ENCODE data around the gene DNAI4. TPM values are rescaled to one million over a fixed set of nuclear protein-coding genes. Genes with fewer than 3 reads are reported as not detected.

Gene DNAI4
- total and polyA plus RNA-seq, 9 of the 15 experiments (the other 6 are each of a cell fraction or from before 2014, with no cell fraction given), result 0.57 to 4.8 (median 2.6) TPM; not detected in 1

DNA sequence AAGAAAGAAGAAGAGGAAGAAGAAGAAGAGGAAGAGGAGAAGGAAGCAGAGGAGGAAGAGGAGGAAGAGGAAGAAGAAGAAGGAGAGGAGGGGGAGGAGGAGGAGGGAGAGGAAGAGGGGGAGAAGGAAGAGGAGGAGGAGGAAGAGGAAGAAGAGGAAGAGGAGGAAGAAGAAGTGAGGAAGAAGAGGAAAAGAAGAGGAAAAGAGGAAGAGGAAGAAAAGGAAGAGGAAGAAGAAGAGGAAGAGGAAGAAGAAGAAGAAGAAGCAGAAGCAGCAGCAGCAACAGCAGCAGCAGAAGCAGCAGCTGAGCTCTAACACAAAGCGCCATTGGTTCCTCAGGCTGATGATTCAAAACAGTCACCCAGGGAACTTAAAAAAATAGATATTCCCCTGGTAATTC lies 34.0 kb downstream of the DNAI4 start (continued):
- TF ChIP-seq, protein P1, sequence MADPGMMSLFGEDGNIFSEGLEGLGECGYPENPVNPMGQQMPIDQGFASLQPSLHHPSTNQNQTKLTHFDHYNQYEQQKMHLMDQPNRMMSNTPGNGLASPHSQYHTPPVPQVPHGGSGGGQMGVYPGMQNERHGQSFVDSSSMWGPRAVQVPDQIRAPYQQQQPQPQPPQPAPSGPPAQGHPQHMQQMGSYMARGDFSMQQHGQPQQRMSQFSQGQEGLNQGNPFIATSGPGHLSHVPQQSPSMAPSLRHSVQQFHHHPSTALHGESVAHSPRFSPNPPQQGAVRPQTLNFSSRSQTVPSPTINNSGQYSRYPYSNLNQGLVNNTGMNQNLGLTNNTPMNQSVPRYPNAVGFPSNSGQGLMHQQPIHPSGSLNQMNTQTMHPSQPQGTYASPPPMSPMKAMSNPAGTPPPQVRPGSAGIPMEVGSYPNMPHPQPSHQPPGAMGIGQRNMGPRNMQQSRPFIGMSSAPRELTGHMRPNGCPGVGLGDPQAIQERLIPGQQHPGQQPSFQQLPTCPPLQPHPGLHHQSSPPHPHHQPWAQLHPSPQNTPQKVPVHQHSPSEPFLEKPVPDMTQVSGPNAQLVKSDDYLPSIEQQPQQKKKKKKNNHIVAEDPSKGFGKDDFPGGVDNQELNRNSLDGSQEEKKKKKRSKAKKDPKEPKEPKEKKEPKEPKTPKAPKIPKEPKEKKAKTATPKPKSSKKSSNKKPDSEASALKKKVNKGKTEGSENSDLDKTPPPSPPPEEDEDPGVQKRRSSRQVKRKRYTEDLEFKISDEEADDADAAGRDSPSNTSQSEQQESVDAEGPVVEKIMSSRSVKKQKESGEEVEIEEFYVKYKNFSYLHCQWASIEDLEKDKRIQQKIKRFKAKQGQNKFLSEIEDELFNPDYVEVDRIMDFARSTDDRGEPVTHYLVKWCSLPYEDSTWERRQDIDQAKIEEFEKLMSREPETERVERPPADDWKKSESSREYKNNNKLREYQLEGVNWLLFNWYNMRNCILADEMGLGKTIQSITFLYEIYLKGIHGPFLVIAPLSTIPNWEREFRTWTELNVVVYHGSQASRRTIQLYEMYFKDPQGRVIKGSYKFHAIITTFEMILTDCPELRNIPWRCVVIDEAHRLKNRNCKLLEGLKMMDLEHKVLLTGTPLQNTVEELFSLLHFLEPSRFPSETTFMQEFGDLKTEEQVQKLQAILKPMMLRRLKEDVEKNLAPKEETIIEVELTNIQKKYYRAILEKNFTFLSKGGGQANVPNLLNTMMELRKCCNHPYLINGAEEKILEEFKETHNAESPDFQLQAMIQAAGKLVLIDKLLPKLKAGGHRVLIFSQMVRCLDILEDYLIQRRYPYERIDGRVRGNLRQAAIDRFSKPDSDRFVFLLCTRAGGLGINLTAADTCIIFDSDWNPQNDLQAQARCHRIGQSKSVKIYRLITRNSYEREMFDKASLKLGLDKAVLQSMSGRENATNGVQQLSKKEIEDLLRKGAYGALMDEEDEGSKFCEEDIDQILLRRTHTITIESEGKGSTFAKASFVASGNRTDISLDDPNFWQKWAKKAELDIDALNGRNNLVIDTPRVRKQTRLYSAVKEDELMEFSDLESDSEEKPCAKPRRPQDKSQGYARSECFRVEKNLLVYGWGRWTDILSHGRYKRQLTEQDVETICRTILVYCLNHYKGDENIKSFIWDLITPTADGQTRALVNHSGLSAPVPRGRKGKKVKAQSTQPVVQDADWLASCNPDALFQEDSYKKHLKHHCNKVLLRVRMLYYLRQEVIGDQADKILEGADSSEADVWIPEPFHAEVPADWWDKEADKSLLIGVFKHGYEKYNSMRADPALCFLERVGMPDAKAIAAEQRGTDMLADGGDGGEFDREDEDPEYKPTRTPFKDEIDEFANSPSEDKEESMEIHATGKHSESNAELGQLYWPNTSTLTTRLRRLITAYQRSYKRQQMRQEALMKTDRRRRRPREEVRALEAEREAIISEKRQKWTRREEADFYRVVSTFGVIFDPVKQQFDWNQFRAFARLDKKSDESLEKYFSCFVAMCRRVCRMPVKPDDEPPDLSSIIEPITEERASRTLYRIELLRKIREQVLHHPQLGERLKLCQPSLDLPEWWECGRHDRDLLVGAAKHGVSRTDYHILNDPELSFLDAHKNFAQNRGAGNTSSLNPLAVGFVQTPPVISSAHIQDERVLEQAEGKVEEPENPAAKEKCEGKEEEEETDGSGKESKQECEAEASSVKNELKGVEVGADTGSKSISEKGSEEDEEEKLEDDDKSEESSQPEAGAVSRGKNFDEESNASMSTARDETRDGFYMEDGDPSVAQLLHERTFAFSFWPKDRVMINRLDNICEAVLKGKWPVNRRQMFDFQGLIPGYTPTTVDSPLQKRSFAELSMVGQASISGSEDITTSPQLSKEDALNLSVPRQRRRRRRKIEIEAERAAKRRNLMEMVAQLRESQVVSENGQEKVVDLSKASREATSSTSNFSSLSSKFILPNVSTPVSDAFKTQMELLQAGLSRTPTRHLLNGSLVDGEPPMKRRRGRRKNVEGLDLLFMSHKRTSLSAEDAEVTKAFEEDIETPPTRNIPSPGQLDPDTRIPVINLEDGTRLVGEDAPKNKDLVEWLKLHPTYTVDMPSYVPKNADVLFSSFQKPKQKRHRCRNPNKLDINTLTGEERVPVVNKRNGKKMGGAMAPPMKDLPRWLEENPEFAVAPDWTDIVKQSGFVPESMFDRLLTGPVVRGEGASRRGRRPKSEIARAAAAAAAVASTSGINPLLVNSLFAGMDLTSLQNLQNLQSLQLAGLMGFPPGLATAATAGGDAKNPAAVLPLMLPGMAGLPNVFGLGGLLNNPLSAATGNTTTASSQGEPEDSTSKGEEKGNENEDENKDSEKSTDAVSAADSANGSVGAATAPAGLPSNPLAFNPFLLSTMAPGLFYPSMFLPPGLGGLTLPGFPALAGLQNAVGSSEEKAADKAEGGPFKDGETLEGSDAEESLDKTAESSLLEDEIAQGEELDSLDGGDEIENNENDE (IDR thresholded peaks at IDR 0.05; ENCODE audit: low read depth, low read length), result no peak
- no peak for TF ChIP-seq PTRF (tag; IDR thresholded peaks at IDR 0.05)
- TF ChIP-seq STAT5A (IDR thresholded peaks at IDR 0.05; ENCODE audit: borderline replicate concordance, low read length), result no peak
